Smooth muscle cell (in vitro differentiated cells): ENCODE data around the gene TTC7B. TPM values are rescaled to one million over a fixed set of nuclear protein-coding genes. Genes with fewer than 3 reads are reported as not detected.

ENCODE experiments used
- DNase-seq: peaks from one replicate; lab custom pipeline; 2025; ENCODE audit not compliant: unreplicated experiment; lab: John Stamatoyannopoulos, UW
- H2AFZ ChIP-seq: fragments of 200-600 bp; sonication (generic); 2 replicates; pipeline ENCODE4 v1.6.0; 2016; ENCODE audit warnings: antibody characterized with exemption, low read depth, mild to moderate bottlenecking
- H3F3A ChIP-seq: fragments of 200-600 bp; sonication (generic); 2 replicates; pipeline ENCODE4 v1.6.0; 2017; ENCODE audit warnings: antibody characterized with exemption, low read depth
- H3K27ac ChIP-seq: fragments of 200-600 bp; sonication (generic); 2 replicates; pipeline ENCODE4 v1.5.1; 2016; ENCODE audit warnings: low read depth, mild to moderate bottlenecking
- H3K27me3 ChIP-seq: fragments of 200-600 bp; sonication (generic); 2 replicates; pipeline ENCODE4 v1.6.1; 2016; ENCODE audit warnings: low read depth, mild to moderate bottlenecking
- H3K36me3 ChIP-seq: fragments of 200-600 bp; sonication (generic); 2 replicates; pipeline ENCODE4 v1.5.1; 2016; ENCODE audit warnings: low read depth
- H3K4me1 ChIP-seq: fragments of 200-600 bp; sonication (generic); 2 replicates; pipeline ENCODE4 v1.5.1; 2016; ENCODE audit warnings: low read depth
- H3K4me2 ChIP-seq: fragments of 200-600 bp; sonication (generic); 2 replicates; pipeline ENCODE4 v1.6.0; 2016; ENCODE audit warnings: mild to moderate bottlenecking
- H3K4me3 ChIP-seq: fragments of 200-600 bp; sonication (generic); 2 replicates; pipeline ENCODE4 v1.5.1; 2016; ENCODE audit warnings: mild to moderate bottlenecking
- H3K79me2 ChIP-seq: fragments of 200-600 bp; sonication (generic); 2 replicates; pipeline ENCODE4 v1.6.0; 2016; ENCODE audit warnings: low read depth, mild to moderate bottlenecking
- H3K9ac ChIP-seq: fragments of 200-600 bp; sonication (generic); 2 replicates; pipeline ENCODE4 v1.6.0; 2016; ENCODE audit warnings: low read depth
- H3K9me3 ChIP-seq: fragments of 200-600 bp; sonication (generic); replicated peaks from 2 replicates; pipeline ENCODE4 v1.5.1; 2016; ENCODE audit warnings: low read depth
- H4K20me1 ChIP-seq: fragments of 200-600 bp; sonication (generic); 2 replicates; pipeline ENCODE4 v1.6.0; 2016; ENCODE audit warnings: low read depth
- CTCF ChIP-seq: fragments of 200-600 bp; sonication (generic); IDR thresholded peaks from 2 replicates; pipeline ENCODE4 v1.5.1; 2017; ENCODE audit warnings: borderline replicate concordance, mild to moderate bottlenecking, antibody characterized with exemption; ENCODE audit not compliant: insufficient read depth, poor library complexity, severe bottlenecking
- WGBS: methylation state at CpG from one replicate; pipeline ENCODE4 v1.1.7; 2016; ENCODE audit warnings: low lambda C conversion rate; 5-methylcytosine and 5-hydroxymethylcytosine counted together
- polyA plus RNA-seq: library from polyadenylated mRNA; unstranded; fragments of >200 nt; fragmentation: Nextera tagmentation; extraction: Ambion mirVana; gene quantifications from 2 replicates; pipeline ENCODE4 v1.2.1, GENCODE V29; 2016
- total RNA-seq: library from RNA; depleted of rRNA; stranded (reverse); fragments of >200 nt; gene quantifications from 2 replicates; pipeline ENCODE4 v1.2.3, GENCODE V29; 2014

The TTC7B gene
- total and polyA plus RNA-seq, 2 experiments from 2014 or later, result 22.1 to 54.1 TPM

GRCh38 chr14:90676912-90677311 is 139.3 kb downstream of the TTC7B start:
- Histone ChIP-seq H3K27ac (peak overlapping the region; percentile 98), H3K4me1 (peaks cover 16% of the 10 kb centered on the region), H3F3A (peaks cover 20% of the 10 kb centered on the region), H3K4me2 (peak overlapping the region; percentile 64), H4K20me1 (no peaks in the 10 kb centered on the region), H3K27me3 (no peaks in the 10 kb centered on the region), H3K9ac (peak overlapping the region; percentile 81), H3K9me3 (no peaks in the 10 kb centered on the region), H2AFZ (no peak overlapping the region), H3K36me3 (no peaks in the 10 kb centered on the region), H3K79me2 (no peaks in the 10 kb centered on the region), H3K4me3 (peak overlapping the region; percentile 18)
- WGBS, result 29% methylated on average over 6 of the region's 6 CpGs
- no peak for DNase-seq
- no peak for TF ChIP-seq CTCF

DNA sequence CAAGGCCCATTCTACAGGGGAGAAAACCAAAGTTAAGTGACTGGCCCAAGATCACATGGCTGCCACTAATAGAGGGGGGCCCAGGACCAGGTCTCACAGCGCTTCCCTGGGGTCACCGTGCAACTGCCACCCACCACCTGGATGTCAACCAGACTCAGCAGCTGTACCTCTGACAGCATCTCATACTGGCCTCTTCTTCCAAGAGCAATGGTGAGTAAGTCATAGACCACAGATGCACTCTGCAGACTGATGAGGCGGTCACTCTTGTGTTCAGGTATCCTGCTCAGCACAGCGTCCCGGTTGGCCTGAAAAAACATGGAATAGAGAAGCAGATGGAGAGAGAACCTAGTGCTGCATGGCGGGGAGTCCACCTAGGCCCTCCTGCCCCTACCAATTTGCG is 139.9 kb downstream of the TTC7B start:
- no peak for TF ChIP-seq CTCF
- peak overlapping the region; percentile 98 for H3K27ac ChIP-seq

GRCh38 chr14:90675399-90675798 is 140.8 kb downstream of the TTC7B start:
- DNase-seq, result no peak
- 37% methylated on average over 7 of the region's 7 CpGs for WGBS
- H3K4me2 ChIP-seq, result peak overlapping the region; percentile 33

More for the DNA sequence above, 139.9 kb downstream of the TTC7B start:
- Histone ChIP-seq H3K4me3 (no peak overlapping the region), H3F3A (peaks cover 20% of the 10 kb centered on the region), H2AFZ (no peak overlapping the region), H4K20me1 (no peaks in the 10 kb centered on the region), H3K4me1 (peaks cover 16% of the 10 kb centered on the region), H3K4me2 (peak overlapping the region; percentile 64), H3K9me3 (no peaks in the 10 kb centered on the region), H3K27me3 (no peaks in the 10 kb centered on the region), H3K9ac (no peak overlapping the region), H3K36me3 (no peaks in the 10 kb centered on the region), H3K79me2 (no peaks in the 10 kb centered on the region)
- no peak for DNase-seq
- WGBS, result 84% methylated on average over 7 of the region's 7 CpGs

More at GRCh38 chr14:90675399-90675798, 140.8 kb downstream of the TTC7B start:
- Histone ChIP-seq H3K4me3 (no peak overlapping the region), H3K27ac (peak overlapping the region; percentile 98), H3K4me1 (peaks cover 16% of the 10 kb centered on the region), H3K36me3 (no peaks in the 10 kb centered on the region), H2AFZ (no peak overlapping the region), H3K9ac (no peak overlapping the region), H4K20me1 (no peaks in the 10 kb centered on the region), H3K9me3 (no peaks in the 10 kb centered on the region), H3K27me3 (no peaks in the 10 kb centered on the region), H3K79me2 (no peaks in the 10 kb centered on the region), H3F3A (peaks cover 20% of the 10 kb centered on the region)
- no peak for TF ChIP-seq CTCF
